Prostate gland (tissue), 2 donors: Measurements from ENCODE around the gene RPL22L1.

Experiments used
- POLR2A ChIP-seq: fragments of 450-650 bp; IDR thresholded peaks from one replicate; pipeline ENCODE4 v1.6.1; 2016; ENCODE audit warnings: antibody characterized with exemption, mild to moderate bottlenecking
- POLR2AphosphoS5 ChIP-seq: sonication (generic); formaldehyde crosslinking; IDR thresholded peaks from one replicate; pipeline ENCODE4 v1.6.1; 2017; ENCODE audit warnings: antibody characterized with exemption
- TF ChIP-seq, protein P1 (sequence below), 4 experiments: fragments of 200-600 bp in 2 of 4; fragments of 450-650 bp in 2 of 4; sonication (generic) in 2 of 4; IDR thresholded peaks; 1 replicate in 3 of 4; 2 replicates in 1 of 4; pipeline ENCODE4 v1.5.1; 2016 to 2019; ENCODE audit warnings: antibody characterized with exemption in 4 of 4, mild to moderate bottlenecking in 2 of 4, moderate library complexity in 2 of 4

DNA sequence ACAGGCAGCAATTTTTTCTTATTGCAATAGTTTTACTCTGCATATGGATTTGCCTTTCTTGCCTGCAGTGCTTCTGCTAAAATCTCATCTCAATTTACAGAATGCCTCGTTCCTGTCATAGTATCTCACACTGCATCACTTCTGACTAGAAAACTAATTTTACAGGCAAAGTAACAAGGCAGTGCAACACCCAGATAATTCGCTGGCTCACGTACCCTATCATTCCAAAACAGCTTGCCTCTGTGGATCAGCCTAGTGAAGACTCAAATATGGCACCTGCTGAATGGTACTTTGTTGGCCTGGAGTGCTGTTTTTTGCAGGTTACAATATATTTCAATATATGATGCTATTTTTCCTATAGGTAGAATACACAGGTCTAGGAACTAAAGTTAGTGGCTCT lies 33.1 kb upstream of the RPL22L1 start:
- TF ChIP-seq, protein P1, sequence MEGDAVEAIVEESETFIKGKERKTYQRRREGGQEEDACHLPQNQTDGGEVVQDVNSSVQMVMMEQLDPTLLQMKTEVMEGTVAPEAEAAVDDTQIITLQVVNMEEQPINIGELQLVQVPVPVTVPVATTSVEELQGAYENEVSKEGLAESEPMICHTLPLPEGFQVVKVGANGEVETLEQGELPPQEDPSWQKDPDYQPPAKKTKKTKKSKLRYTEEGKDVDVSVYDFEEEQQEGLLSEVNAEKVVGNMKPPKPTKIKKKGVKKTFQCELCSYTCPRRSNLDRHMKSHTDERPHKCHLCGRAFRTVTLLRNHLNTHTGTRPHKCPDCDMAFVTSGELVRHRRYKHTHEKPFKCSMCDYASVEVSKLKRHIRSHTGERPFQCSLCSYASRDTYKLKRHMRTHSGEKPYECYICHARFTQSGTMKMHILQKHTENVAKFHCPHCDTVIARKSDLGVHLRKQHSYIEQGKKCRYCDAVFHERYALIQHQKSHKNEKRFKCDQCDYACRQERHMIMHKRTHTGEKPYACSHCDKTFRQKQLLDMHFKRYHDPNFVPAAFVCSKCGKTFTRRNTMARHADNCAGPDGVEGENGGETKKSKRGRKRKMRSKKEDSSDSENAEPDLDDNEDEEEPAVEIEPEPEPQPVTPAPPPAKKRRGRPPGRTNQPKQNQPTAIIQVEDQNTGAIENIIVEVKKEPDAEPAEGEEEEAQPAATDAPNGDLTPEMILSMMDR (IDR thresholded peaks at IDR 0.05): no peak
- TF ChIP-seq POLR2A: no peak
- no peak for TF ChIP-seq POLR2AphosphoS5
